ENCODE results near the gene GOLGB1.
"Not testable (repeated sequence)": the region's sequence is repeated elsewhere in the genome, so short reads cannot be mapped to it uniquely, and the experiment has no call there.

Gene GOLGB1

GRCh38 chr3:121743106-121743505, 6.4 kb downstream of the GOLGB1 start:
- DNase-seq, result not testable (repeated sequence)

DNA sequence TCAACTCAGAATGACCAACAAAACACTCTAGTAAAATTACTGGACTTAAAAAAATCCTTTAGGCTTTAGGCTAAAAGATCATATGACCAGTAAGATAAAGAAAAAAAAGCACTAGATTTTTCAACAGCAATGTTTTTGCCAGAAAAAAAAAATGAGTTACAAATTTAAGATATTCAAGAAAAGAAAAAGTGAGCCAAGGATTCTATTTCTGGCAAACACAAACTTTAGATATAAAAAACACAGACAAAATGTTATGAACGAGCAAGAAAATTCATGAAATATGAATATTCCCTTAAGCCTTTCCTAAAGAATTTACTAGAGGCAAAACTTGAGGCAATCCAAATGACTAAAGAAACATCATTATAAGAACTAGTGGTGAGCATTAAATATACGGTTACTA, 8.6 kb downstream of the GOLGB1 start:
- DNase-seq, result no peak

GRCh38 chr3:121739902-121740301, 9.6 kb downstream of the GOLGB1 start:
- no peak for DNase-seq

DNA sequence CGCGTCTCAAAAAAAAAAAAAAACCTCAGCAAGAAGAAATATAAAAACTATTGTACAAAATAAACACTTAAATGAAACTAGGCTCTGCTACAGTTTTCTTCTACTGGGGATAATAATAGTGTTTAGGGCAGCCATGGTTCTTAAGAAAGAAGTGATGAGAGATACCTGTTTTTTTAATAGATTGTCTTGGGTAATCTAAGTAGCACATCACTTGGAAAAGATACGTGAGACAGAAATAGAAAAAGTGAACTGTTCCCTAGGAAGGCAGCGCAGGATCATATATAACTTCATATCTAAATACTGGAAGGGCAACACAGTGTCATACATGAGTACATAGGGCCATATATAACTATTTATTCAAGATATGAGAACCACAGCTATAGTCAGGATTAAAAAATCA, 11.9 kb downstream of the GOLGB1 start:
- DNase-seq, result no peak

DNA sequence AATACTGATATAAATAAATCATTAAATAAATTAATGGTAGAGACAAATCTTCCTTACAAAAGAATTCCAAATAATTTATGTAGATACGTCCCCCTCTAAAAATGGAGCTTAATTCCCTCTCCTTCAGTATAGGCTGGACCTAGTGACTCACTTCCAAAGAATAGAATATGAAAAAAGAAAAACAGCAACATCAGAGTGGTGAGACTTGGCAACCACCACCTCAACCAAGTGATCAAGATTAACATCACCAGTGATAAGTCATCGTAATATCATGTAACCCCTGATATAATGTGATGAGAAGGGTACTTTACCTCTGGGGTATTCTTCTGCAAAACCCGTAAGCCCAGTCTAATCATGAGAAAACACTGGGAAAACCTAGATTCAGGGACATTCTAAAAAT, 13.4 kb downstream of the GOLGB1 start:
- no peak for DNase-seq

GRCh38 chr3:121735047-121735696, 14.4 kb downstream of the GOLGB1 start:
- DNase-seq, result no peak

DNA sequence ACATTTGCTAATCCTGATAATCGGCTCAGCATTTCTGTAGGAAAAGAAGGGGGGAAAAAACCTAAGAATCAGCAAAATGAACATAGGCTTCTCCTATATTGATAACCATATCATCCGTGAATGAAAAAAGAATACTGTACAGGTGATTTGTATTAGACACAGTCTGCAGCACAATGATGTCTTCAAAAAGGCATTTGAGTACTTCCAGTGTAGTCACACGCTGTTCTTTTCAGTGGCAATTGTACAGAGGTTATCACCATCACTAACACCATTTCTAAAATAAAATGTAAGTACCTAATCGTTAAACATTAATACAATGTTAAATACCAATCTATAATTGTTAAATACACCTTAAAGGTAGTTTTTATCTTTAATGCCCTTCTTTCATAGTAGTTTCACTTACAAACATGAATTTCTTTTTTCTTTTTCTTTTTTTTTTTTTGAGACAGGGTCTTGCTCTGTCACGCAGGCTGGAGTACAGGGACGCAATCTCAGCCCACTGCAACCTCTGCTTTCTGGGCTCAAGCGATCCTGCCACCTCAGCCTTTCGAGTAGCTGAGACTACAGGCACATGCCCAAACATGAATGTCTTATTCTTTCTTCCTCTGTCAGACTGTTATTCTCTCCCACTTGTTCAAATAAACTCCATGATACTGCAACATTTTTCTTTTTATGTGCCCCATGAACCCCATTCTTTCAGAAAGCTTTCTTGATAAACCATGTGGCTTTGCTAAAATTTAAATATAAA, 18.4 kb downstream of the GOLGB1 start:
- DNase-seq, result peak; percentile 69

DNA sequence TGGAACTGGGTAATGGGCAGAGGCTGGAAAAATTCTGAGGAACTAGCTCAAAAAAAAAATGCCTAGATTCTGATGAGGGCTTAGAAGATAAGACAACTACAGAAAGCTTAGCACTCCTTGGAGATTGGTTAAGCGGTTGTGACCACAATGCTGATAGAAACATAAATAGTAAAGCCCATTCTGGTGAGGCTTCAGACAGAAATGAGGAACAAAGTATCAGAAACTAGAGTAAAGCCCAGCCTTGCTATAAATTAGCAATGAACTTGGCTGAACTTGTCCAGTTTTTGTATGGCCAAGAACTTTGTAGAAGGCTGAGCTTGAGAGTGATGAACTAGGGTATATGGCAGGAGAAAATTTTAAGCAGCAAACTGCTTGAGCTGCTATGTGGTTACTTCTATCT, 25.4 kb downstream of the GOLGB1 start:
- no peak for DNase-seq

DNA sequence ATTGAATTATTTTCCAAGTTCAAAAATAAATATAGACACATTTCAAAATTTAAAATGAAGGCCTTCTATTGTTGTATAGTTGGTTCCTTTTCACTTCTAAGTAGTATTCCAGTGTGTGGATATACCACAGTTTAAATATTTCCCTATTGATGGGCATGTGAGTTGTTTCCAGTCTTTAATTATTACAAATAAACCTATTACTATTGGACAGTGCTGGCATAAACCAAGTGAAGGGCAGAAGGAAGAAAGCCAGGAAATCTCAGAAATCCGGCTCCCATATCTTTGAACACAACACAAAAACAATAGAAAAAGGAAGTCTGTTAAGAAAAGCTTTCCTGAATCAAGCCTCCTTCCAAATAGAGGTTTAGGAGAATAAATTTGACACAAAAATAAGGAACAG, 26.1 kb downstream of the GOLGB1 start:
- no peak for DNase-seq

DNA sequence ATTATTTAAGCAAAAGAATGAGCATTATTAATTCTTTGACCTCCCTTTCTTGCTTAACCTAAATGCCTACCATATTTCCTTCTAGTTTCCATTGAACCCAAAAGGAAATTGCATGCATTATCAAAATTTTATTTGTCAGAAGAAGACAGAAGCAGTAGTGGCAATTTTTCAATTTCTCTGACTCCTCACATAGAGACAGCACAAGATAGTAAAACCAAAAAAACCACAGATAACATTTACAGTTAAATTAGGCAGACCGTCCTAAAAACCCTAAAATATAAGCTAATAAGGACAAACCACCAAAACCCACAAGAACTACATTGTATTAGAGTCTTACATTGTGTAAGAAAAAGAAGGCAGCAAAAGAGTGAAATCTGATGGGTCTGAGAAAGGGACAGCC, 27.1 kb downstream of the GOLGB1 start:
- DNase-seq, result no peak

GRCh38 chr3:121720163-121720562, 29.4 kb downstream of the GOLGB1 start:
- DNase-seq, result no peak

- no peak for DNase-seq
Observed at GRCh38 chr3:121719423-121719822, 30.1 kb downstream of the GOLGB1 start.

- DNase-seq, result no peak
Observed at GRCh38 chr3:121718205-121718846, 31.2 kb downstream of the GOLGB1 start.

GRCh38 chr3:121710347-121710746, 39.2 kb downstream of the GOLGB1 start:
- no peak for DNase-seq

GRCh38 chr3:121707531-121708273, 41.8 kb downstream of the GOLGB1 start:
- DNase-seq, result no peak

DNA sequence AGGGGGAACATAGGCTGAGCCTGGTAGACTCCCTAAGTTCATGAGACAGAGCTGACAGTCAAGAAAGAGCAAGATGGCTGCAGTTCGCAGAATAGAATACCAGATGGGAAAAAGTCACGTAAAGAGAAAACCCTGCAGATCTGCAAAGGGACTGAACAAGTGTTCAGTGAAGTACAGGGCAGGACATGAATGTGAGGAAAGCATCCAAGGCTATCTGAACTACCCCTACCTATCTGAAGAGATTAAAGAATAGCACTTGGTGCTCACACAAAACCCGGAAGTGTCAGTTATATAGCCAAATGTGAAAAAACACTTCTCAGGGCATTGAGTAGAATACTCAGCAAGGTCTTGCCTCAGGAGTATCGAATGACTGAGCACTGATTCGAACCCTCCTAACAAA, 44.0 kb downstream of the GOLGB1 start:
- no peak for DNase-seq

GRCh38 chr3:121703973-121704372, 45.6 kb downstream of the GOLGB1 start:
- no peak for DNase-seq

GRCh38 chr3:121698901-121699300, 50.6 kb downstream of the GOLGB1 start:
- DNase-seq, result no peak

GRCh38 chr3:121698476-121698875, 51.1 kb downstream of the GOLGB1 start:
- DNase-seq, result no peak

- no peak for DNase-seq
Observed at GRCh38 chr3:121696186-121696585, 53.4 kb downstream of the GOLGB1 start.

DNA sequence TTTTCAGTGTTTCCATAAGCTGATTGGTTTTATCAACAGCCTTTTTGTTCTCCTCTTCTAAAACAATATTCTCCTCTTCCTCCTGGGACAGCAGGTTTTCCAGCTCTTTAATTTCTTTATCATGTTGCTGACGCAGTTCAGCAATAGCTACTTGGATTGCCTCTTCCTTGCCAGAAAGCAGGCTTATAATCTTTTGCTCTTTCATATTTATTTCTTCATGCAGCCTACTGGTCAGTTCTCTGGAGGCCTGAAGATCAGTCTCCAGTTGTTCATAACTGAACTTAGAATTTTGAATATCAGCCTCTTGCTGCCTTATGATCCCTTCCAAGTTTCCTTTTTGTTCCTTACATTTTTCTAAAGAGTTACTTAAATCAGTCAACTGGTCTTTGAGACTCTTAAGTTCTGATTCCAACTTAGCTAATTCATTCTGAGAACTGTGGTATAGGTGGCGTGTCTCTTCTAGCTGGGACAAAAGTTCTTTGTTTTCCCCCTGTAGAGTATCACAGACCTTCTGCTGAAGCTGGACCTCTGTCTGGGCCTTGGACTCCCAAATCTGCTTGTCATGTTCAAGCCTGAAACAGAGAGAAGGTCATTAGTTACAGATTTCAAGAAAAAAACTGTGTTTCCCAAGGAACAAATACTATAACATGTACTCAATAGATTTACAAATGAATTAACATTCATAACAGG, 57.4 kb downstream of the GOLGB1 start:
- DNase-seq, result no peak

GRCh38 chr3:121690777-121691405, 58.6 kb downstream of the GOLGB1 start:
- DNase-seq, result no peak

Measured in NCI-H82 (cell line).